Stimulated activated CD4-positive, alpha-beta T cell treated with anti-CD3 and anti-CD28 coated beads, Interleukin-12 subunit alpha, Interleukin-12 subunit beta, amount 100 ng/mL, for 48 hours (primary cell): ENCODE results near the gene TDG.
"Not testable (repeated sequence)": the region's sequence is repeated elsewhere in the genome, so short reads cannot be mapped to it uniquely, and the experiment has no call there.

Experiments used
- DNase-seq, 3 donors: peaks; one replicate each; pipeline ENCODE4 v3.0.0-alpha.2; 2020; ENCODE audit warnings: low read depth in 2 of 3, low spot score in 1 of 3

TDG gene

GRCh38 chr12:104012331-104012730 lies 46.7 kb downstream of the TDG start:
- no peak for DNase-seq

GRCh38 chr12:104021862-104022261 lies 56.2 kb downstream of the TDG start:
- DNase-seq = not testable (repeated sequence)

GRCh38 chr12:104022786-104023185 lies 57.1 kb downstream of the TDG start:
- no peak for DNase-seq

GRCh38 chr12:104023710-104024109 lies 58.0 kb downstream of the TDG start:
- DNase-seq = no peak

- DNase-seq = no peak
These were observed 58.7 kb downstream of the TDG start for GRCh38 chr12:104024348-104024747.

- no peak for DNase-seq
These were observed 60.1 kb downstream of the TDG start for GRCh38 chr12:104025771-104026170.

- no peak for DNase-seq
These were observed 61.3 kb downstream of the TDG start for GRCh38 chr12:104026841-104027599.

- not testable (repeated sequence) for DNase-seq
These were observed 64.9 kb downstream of the TDG start for GRCh38 chr12:104030596-104030995.

GRCh38 chr12:104036143-104036542 lies 70.5 kb downstream of the TDG start:
- DNase-seq = not testable (repeated sequence)
